ENCODE measurements around the gene C1orf141. TPM values are rescaled to one million over a fixed set of nuclear protein-coding genes. Genes with fewer than 3 reads are reported as not detected.
A peak's percentile ranks its signal among the peaks of the same experiment; 100 is the strongest.

The C1orf141 gene
- total RNA-seq, 1 donor from 2014 or later, result not detected

DNA sequence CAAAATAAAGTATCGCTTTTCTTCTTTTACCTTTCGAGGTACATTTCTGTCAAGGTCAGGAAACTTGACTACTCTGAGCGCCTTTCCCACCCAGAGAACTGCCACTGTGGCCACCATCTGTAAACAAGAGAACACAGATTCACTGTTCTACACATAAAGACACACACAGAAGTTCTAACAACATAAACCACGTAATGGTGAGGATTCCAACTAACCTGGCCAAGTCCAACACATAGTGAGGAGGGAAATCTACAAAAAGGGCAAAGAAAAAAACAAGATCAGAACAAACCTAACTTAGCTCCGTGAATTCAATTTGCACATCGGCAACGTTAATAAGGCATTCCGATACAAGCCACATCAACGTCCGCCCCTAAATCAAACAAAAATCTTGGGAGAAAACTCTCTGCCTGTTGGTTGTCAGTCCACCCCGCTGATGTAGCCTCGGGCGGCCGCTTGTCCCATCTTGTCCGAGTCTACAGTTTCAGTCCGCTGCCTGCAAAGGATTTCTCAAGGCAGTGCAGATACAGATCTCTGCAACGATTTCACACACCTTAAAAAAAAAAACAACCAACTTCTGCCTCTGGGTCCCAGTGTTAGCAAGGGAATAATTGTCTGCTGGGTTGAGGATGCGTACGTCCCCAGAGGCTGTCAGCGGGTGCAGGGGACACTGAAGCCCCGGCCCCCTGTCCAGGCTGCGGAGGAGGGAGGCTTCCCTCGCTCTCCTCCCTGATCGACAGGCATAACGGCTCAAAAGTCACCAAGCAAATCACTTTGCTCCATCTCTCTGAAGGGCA is 81.8 kb downstream of the C1orf141 start:
- Mint-ChIP-seq H3K27me3 (ENCODE audit: unreplicated experiment) (peaks cover 5% of the 10 kb centered on the region), H3K36me3 (ENCODE audit: low read depth, unreplicated experiment) (no peaks in the 10 kb centered on the region), H3K9me3 (ENCODE audit: unreplicated experiment) (no peaks in the 10 kb centered on the region), H3K4me3 (ENCODE audit: unreplicated experiment) (peak overlapping the region; percentile 89), H3K27ac (ENCODE audit: unreplicated experiment) (no peak overlapping the region), H3K4me1 (ENCODE audit: unreplicated experiment) (peaks cover 12% of the 10 kb centered on the region)
- TF ChIP-seq, protein P1, sequence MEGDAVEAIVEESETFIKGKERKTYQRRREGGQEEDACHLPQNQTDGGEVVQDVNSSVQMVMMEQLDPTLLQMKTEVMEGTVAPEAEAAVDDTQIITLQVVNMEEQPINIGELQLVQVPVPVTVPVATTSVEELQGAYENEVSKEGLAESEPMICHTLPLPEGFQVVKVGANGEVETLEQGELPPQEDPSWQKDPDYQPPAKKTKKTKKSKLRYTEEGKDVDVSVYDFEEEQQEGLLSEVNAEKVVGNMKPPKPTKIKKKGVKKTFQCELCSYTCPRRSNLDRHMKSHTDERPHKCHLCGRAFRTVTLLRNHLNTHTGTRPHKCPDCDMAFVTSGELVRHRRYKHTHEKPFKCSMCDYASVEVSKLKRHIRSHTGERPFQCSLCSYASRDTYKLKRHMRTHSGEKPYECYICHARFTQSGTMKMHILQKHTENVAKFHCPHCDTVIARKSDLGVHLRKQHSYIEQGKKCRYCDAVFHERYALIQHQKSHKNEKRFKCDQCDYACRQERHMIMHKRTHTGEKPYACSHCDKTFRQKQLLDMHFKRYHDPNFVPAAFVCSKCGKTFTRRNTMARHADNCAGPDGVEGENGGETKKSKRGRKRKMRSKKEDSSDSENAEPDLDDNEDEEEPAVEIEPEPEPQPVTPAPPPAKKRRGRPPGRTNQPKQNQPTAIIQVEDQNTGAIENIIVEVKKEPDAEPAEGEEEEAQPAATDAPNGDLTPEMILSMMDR (IDR thresholded peaks at IDR 0.05; ENCODE audit: unreplicated experiment), result no peak
- peak; percentile 31 for DNase-seq (ENCODE audit: low spot score)

DNA sequence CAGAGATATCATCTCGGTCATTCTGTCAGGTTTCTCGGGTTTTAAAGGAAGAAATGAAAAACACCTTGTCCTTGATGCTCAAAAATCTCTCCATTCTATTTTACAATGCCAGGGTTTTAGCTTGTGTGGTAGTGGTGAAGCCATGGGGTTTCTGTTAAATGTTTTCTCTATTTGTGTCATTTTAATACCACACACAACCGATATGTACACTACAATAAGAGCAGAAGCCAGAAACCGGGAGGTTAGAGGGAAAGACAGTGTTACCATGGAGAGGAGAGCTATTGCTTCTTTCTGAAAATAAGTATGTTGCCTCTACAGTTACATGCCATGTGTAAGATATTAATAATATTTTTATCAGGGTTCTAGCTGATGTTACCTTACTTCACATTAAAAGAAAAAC is 83.6 kb downstream of the C1orf141 start:
- no peaks in the 10 kb centered on the region for H3K9me3 Mint-ChIP-seq (ENCODE audit: unreplicated experiment)
- no peak overlapping the region for H3K4me3 Mint-ChIP-seq (ENCODE audit: unreplicated experiment)
- H3K4me1 Mint-ChIP-seq (ENCODE audit: unreplicated experiment), result peaks cover 12% of the 10 kb centered on the region
- peaks cover 5% of the 10 kb centered on the region for H3K27me3 Mint-ChIP-seq (ENCODE audit: unreplicated experiment)
- TF ChIP-seq, protein P1 (IDR thresholded peaks at IDR 0.05; ENCODE audit: unreplicated experiment), result no peak
- DNase-seq (ENCODE audit: low spot score), result no peak
- H3K36me3 Mint-ChIP-seq (ENCODE audit: low read depth, unreplicated experiment), result no peaks in the 10 kb centered on the region
- no peak overlapping the region for H3K27ac Mint-ChIP-seq (ENCODE audit: unreplicated experiment)

DNA sequence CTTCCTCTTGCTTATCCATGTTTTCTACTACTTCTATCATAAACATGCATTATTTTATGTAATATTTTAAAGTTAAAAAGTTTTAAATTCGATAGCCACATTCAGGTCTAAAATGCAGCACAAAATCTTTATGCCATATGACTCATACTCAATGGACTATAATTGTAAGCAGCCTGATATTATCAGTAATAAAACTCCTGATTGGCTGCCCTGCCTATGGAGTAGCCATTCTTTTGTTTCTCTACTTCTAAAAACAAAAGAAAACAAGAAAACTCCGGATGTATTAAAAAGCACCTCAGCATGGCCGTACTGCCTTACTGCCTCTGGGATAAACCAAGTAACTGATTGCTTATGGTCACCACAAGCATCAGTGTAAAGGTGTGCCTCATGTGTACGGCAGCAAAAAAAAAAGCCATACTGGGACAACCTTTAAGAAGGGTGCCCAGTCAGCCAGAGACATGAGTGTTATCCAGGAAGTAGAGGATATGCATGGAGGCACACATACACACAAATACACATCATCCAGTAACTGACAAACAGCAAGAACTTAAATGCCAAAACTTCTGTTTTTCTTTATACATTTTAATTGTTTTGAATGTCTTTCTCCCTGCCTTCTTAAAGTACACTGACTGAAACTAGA is 90.0 kb downstream of the C1orf141 start:
- Mint-ChIP-seq H3K27ac (ENCODE audit: unreplicated experiment) (no peak overlapping the region), H3K27me3 (ENCODE audit: unreplicated experiment) (no peaks in the 10 kb centered on the region), H3K4me3 (ENCODE audit: unreplicated experiment) (no peak overlapping the region), H3K9me3 (ENCODE audit: unreplicated experiment) (no peaks in the 10 kb centered on the region), H3K36me3 (ENCODE audit: low read depth, unreplicated experiment) (peaks cover 3% of the 10 kb centered on the region), H3K4me1 (ENCODE audit: unreplicated experiment) (no peaks in the 10 kb centered on the region)
- no peak for DNase-seq (ENCODE audit: low spot score)
- TF ChIP-seq, protein P1 (IDR thresholded peaks at IDR 0.05; ENCODE audit: unreplicated experiment), result no peak

DNA sequence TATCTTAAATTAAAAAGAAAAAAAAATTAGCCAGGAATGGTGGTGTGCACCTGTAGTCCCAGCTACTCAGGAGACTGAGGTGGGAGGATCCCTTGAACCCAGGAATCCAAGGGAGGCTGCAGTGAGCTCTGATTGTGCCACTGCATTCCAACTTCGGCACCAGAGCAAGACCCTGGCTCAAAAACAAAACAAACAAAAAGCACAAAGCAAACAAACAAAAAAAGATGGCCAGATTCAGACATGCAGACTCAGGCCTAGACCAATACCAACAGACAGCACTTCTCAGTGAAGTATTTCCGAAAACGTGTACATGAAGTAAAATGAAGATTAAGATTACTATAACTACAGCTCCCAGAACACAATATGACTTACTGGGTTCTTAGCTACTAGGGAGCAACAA is 91.4 kb downstream of the C1orf141 start:
- Mint-ChIP-seq H3K27ac (ENCODE audit: unreplicated experiment) (no peak overlapping the region), H3K4me1 (ENCODE audit: unreplicated experiment) (no peaks in the 10 kb centered on the region), H3K36me3 (ENCODE audit: low read depth, unreplicated experiment) (peaks cover 3% of the 10 kb centered on the region), H3K27me3 (ENCODE audit: unreplicated experiment) (no peaks in the 10 kb centered on the region), H3K9me3 (ENCODE audit: unreplicated experiment) (no peaks in the 10 kb centered on the region), H3K4me3 (ENCODE audit: unreplicated experiment) (no peak overlapping the region)
- no peak for DNase-seq (ENCODE audit: low spot score)
- TF ChIP-seq, protein P1 (IDR thresholded peaks at IDR 0.05; ENCODE audit: unreplicated experiment), result no peak

Other genes with a start within 250 kb of the C1orf141 start
- 5.1 TPM for gene DNAI4, start 210.1 kb downstream of the C1orf141 start, total RNA-seq (ENCODE audit: unreplicated experiment)
- gene MIER1, start 210.0 kb downstream of the C1orf141 start, total RNA-seq (ENCODE audit: unreplicated experiment), result 33.2 TPM
- gene SLC35D1, start 80.8 kb downstream of the C1orf141 start, total RNA-seq (ENCODE audit: unreplicated experiment), result 4.2 TPM
- gene IL23R, start 31.5 kb upstream of the C1orf141 start, total RNA-seq (ENCODE audit: unreplicated experiment), result not detected
- gene IL12RB2, start 172.9 kb upstream of the C1orf141 start, total RNA-seq (ENCODE audit: unreplicated experiment), result 0.36 TPM

Measured in endothelial cell (in vitro differentiated cells).